GM18867 (cell line): Measurements from ENCODE around the gene TSKS.

Source experiments
- ATAC-seq: cut with Tn5 transposase; IDR thresholded peaks from one replicate; pipeline ENCODE4 v1.9.1; 2021; ENCODE audit warnings: mild to moderate bottlenecking, moderate library complexity; ENCODE audit not compliant: unreplicated experiment

TSKS gene

DNA sequence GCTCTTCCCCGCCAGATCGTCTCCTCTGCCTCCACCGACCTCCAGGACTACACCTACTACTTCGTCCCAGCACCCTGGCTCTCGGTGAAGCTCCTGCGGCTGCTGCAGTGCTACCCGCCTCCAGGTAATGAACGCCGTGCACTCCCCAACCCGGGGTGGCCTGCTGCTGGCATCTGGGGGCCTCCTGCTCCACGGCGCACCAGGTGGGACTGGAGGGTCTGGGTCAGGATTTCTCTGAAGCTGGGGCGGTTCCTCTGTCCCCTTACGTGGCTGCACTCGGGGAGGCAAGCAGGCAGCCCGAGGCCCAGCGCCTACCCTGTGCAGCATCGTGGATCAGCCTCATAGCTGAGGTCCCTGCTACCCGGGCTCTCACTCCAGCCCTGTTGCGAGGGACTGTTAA is 32.5 kb upstream of the TSKS start:
- ATAC-seq: no peak

DNA sequence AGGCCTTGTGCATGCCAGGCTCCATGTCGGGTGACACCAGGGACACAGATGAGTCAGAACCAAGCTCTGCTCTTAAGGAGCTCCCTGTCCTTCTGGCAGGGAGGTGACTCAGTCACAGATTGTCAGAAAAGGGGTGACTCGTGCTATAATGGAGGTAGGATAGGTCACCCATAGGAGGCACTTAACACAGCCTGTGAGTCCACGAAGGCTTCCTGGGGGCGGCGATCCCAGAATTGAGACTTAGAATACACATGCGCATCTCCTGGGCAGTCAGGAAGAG is 30.4 kb upstream of the TSKS start:
- ATAC-seq: no peak

- ATAC-seq: no peak
Observed at GRCh38 chr19:49792829-49793560, 29.9 kb upstream of the TSKS start.

DNA sequence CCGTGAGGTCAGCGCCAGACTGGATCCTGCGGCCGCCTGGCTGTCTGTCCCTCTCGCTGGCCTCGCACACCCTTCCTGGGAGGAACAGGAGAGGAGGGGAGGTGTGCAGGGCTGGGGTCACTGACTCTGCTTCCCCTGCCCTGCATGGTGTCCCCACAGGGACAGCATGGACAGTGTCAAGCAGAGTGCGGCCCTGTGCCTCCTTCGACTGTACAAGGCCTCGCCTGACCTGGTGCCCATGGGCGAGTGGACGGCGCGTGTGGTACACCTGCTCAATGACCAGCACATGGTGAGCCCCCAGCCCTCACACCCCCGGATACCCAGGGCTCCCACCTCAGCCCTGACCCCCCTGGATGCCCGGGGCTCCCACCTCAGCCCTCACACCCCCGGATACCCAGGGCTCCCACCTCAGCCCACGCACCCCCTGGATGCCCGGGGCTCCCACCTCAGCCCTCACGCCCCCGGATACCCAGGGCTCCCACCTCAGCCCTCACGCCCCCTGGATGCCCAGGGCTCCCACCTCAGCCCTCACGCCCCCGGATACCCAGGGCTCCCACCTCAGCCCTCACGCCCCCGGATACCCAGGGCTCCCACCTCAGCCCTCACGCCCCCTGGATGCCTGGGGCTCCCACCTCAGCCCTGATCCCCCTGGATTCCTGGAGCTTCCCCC is 28.8 kb upstream of the TSKS start:
- no peak for ATAC-seq

- ATAC-seq: no peak
Observed at GRCh38 chr19:49790866-49791265, 27.8 kb upstream of the TSKS start.

DNA sequence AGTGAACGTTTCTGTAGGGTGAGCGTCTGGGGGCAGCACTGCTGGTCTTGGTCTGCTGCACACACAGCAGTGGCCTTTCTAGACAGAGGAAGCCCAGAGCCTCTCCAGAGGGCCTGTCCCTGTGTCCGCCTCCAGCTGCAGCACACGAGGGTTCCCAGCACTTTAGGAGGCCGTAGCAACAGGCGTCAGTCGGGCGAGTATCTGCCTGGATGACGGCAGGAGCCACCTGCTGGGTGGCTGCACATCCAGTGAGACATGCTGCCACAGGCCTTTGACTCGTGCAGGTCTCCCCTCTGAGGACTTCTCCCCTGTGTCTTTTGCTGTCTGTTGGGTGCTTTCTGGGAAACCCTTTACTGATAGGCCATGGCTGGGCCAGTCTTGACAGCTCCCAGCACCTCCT is 25.8 kb upstream of the TSKS start:
- ATAC-seq: no peak

- no peak for ATAC-seq
Observed at GRCh38 chr19:49787746-49788145, 24.6 kb upstream of the TSKS start.

- no peak for ATAC-seq
Observed at GRCh38 chr19:49786376-49786820, 23.3 kb upstream of the TSKS start.

DNA sequence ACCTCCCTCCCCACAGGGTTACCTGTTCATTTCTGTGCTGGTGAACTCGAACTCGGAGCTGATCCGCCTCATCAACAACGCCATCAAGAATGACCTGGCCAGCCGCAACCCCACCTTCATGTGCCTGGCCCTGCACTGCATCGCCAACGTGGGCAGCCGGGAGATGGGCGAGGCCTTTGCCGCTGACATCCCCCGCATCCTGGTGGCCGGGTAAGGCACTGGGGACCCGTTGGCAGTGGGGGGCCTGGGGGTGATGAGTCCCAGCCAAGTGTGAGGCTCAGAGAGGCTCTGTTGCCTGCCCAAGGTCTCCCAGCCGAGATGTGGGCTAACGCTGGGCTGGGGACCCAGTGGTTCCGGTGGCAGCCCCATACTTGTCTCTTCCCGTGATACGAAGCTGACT is 19.4 kb upstream of the TSKS start:
- ATAC-seq: no peak

DNA sequence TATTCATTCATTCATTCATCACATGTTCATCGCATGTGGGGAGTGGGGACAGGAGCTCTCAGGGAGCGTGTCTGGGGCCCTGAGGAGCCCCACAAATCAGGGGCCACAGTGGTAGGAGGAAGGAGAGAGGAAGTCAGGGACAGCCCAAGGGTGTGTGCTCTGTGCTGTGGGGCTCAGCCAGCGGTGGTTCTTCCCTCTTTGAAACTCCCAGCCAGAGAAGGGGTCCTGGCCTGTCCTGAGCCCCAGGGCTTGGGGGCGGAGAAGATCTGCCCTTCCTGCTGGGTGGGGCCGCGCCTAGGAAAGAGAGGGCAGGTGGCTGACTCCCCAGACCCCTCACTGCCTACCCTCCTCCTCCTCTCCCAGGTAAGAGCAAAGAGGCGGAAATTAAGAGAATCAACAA is 18.3 kb upstream of the TSKS start:
- no peak for ATAC-seq

- ATAC-seq: no peak
Observed at GRCh38 chr19:49780861-49781260, 17.8 kb upstream of the TSKS start.

DNA sequence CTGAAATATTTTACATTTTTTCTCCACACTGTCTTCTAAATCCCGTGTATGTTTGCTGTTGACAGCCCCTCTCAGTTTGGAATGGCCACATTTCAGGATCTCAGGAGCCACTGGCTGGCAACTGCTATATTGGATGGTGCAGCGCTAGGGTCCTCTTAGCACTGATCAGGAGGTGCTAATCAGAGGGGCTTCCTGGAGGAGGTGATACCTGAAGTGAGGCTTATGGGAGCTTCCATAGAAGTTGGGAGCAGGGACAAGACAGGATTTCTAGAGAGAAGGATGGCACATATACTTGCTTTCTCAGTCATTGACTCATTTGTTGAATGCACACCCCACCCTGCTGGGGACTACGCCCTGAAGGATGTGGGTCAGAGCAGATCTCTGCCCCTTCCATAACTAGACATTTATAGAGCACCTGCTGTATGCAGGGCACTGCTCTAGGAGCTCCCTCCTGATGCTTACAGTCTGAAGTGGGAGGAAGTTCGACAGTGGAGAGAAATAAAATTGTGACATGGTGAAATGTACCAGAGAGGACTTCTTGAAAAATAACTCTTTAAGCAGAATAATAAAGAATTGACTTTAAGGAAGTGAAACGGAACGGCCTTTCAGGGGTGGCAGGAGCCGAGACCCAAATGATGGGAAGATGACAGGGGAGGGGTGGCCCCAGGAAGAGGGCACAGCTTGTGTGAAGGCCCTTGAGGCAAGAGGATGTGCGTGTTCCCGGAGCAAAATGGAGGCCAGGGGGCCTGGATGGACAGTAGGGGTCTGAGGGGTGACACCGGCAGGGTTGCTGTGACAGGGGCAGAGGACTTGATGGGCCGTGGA is 16.8 kb upstream of the TSKS start:
- ATAC-seq: no peak

DNA sequence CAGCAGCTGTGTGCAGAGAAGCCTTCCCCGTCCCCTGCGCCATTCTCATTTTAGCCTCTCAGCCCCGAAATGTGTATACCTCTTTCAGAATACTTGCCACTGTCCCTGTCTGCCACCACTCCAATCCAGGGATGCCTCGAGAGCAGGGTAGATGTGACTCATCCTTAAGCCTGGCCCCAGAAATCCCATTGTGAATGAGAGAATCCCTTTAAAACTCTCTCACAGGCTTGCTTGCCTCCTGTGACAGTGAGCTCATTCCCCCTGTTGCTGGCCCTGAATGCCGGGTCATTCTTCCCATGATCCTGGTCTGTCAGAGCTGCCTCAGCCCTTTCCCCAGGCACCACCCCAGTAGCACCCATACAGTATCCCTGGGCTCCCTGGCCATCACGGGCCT is 13.3 kb upstream of the TSKS start:
- no peak for ATAC-seq

DNA sequence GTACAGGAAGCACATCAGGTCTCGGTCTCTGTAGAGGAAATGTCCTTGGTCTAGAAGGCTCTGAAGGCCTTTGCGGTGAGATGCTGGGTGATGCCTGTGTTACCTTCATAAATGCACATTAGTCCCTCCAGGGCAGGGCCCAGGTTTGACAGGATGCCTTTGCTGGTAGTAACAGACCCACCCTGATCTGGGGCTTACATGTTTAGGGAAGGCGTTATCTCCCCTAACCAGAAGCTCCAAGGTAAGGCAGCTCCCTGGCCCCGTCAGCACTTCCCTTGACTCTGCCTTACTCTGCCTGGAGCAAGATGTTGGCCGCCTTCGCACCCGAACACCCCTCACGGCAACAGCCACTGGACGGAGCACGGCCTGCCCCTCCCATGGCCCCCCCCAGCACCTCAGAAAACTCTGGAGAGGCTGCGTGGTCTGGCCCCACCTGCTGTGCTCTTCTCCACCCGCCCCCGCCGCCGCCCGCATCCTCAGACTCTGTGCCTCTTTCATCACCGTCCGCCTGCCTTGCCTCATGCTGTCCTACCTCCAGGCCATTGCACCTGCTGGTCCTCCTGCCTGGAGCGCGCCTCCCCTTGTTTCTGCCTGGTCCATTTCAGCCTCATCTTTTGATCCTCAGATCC is 12.8 kb upstream of the TSKS start:
- no peak for ATAC-seq

- ATAC-seq: no peak
Observed at GRCh38 chr19:49774969-49775368, 11.9 kb upstream of the TSKS start.

- ATAC-seq: no peak
Observed at GRCh38 chr19:49773663-49774350, 10.7 kb upstream of the TSKS start.

DNA sequence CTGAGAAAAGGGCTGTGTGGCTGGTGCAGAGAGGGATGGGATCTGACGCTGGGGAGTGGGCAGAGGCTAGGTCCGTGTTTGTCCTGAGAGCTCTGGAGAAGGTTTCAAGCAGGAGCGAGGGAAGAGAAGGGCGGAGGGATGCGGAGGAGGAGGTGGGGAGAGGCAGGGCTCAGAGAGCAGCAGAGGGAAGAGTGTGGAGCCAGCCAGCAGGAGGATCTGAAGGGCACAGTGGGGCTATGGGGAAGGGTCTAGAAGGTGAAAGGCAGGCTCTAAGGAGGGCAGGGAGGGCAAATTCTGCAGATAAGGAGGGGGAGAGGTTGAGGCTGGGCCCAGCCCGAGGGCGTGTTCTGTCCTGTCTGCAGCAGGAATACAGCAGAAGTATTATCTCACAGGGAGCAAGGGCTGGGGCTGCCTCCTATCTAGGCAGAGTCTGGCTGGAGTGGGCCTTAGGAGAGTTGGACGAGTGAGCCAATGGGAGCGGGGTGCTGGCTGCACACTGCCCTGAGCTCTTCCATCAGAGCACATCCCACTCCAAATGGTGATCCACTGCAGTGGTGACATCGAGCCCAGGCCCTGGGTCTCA is 9.8 kb upstream of the TSKS start:
- ATAC-seq: no peak

DNA sequence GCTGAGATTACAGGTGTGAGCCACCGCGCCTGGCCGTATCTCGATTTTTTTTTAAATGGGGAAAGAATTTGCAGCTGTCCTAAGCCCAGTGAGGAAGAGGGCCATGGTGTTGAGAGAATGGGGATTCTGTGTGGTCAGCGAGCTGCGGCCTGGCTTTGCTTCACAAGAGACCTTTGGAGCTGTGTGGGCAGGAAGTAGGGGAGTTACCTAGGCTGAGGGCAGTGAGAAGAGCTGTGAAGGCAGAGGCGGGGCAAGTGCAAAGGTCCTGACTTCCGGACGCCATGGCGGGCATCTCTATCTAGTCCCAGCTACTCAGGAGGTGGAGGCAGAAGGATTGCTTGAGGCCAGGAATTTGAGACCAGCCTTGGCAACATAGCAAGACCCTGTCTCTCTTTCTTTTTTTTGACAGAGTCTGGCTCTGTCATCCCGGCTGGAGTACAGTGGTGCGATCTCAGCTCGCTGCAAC is 8.6 kb upstream of the TSKS start:
- ATAC-seq: no peak

GRCh38 chr19:49770529-49770928 is 7.4 kb upstream of the TSKS start:
- no peak for ATAC-seq

DNA sequence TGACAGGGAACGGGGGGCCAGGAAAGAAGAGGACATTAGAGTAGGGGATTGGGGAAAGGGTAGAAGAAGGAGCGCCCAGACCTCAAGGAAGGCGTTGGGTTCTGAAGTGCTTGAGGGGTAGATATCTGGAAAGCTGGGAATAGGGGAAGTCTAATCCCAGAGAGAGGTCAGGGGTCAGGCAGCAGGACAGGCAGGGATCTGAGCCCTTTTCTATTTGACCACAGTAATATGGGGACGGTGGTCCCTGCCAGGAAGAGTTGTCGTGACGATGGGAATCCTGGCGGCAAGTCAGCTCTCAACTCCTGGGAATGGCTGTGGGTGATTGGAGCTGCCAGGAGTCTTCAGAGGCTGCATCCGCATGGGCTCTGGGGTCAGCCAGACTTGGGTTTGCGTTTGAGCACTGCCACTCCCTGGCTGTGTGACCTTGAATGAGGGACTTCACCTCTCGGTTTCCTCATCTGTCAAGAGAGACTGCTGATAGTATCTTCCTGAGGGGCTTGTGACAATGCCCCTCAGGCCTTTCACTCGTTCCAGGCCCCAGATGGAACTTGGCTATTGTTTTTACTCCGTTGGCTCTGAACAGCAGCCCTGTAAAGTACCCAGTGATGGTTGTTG is 5.0 kb upstream of the TSKS start:
- ATAC-seq: no peak
